Neural progenitor cell (in vitro differentiated cells): ENCODE data around the gene MEX3D. TPM values are rescaled to one million over a fixed set of nuclear protein-coding genes. Genes with fewer than 3 reads are reported as not detected.

Experiments
- DNase-seq: peaks from one replicate; pipeline ENCODE4 v3.0.0-alpha.2; 2016; ENCODE audit warnings: low spot score
- H2AFZ ChIP-seq: fragments of 200-600 bp; sonication (generic); replicated peaks from 2 replicates; pipeline ENCODE4 v1.6.1; 2016; ENCODE audit warnings: antibody characterized with exemption
- H3F3A ChIP-seq: fragments of 200-600 bp; sonication (generic); 2 replicates; pipeline ENCODE4 v1.6.1; 2016; ENCODE audit warnings: antibody characterized with exemption, low read depth
- H3K27ac ChIP-seq: fragments of 200-600 bp; sonication (generic); 2 replicates; pipeline ENCODE4 v1.5.1; 2016; ENCODE audit warnings: mild to moderate bottlenecking
- H3K27me3 ChIP-seq: fragments of 200-600 bp; sonication (generic); 2 replicates; pipeline ENCODE4 v1.6.1; 2016; ENCODE audit warnings: mild to moderate bottlenecking, moderate library complexity
- H3K36me3 ChIP-seq: fragments of 200-600 bp; sonication (generic); 2 replicates; pipeline ENCODE4 v1.5.1; 2016
- H3K4me1 ChIP-seq: fragments of 200-600 bp; sonication (generic); 2 replicates; pipeline ENCODE4 v1.6.1; 2016; ENCODE audit warnings: mixed run types
- H3K4me2 ChIP-seq: fragments of 200-600 bp; sonication (generic); 2 replicates; pipeline ENCODE4 v1.6.1; 2016
- H3K4me3 ChIP-seq: fragments of 200-600 bp; sonication (generic); 2 replicates; pipeline ENCODE4 v1.5.1; 2016
- H3K79me2 ChIP-seq: fragments of 200-600 bp; sonication (generic); 2 replicates; pipeline ENCODE4 v1.6.1; 2016; ENCODE audit warnings: low read depth
- H3K9ac ChIP-seq: fragments of 200-600 bp; sonication (generic); 2 replicates; pipeline ENCODE4 v1.6.1; 2016
- H3K9me3 ChIP-seq: fragments of 200-600 bp; sonication (generic); 2 replicates; pipeline ENCODE4 v1.5.1; 2016; ENCODE audit warnings: low read depth
- H4K20me1 ChIP-seq: fragments of 200-600 bp; sonication (generic); 2 replicates; pipeline ENCODE4 v1.6.1; 2016; ENCODE audit warnings: low read depth
- H3K27ac Mint-ChIP-seq: 3 replicates; pipeline ENCODE4 v1.8.0; 2021; ENCODE audit warnings: mixed read lengths
- H3K27me3 Mint-ChIP-seq: 2 replicates; pipeline ENCODE4 v1.8.0; 2022; ENCODE audit warnings: low read depth, mild to moderate bottlenecking, inconsistent platforms, moderate library complexity, mixed read lengths; ENCODE audit not compliant: insufficient read depth
- H3K36me3 Mint-ChIP-seq: 3 replicates; pipeline ENCODE4 v1.8.0; 2021; ENCODE audit warnings: mixed read lengths
- H3K4me1 Mint-ChIP-seq: 3 replicates; pipeline ENCODE4 v1.8.0; 2021; ENCODE audit warnings: mixed read lengths
- H3K4me3 Mint-ChIP-seq: 3 replicates; pipeline ENCODE4 v1.8.0; 2021; ENCODE audit warnings: mild to moderate bottlenecking, moderate library complexity, mixed read lengths
- H3K9me3 Mint-ChIP-seq: 3 replicates; pipeline ENCODE4 v1.8.0; 2020; ENCODE audit warnings: mixed read lengths
- CTCF ChIP-seq: fragments of 200-600 bp; sonication (generic); IDR thresholded peaks from 2 replicates; pipeline ENCODE4 v1.5.1; 2017; ENCODE audit warnings: antibody characterized with exemption, mild to moderate bottlenecking
- EZH2 ChIP-seq: fragments of 200-600 bp; sonication (generic); IDR thresholded peaks from 2 replicates; pipeline ENCODE4 v1.6.1; 2017; ENCODE audit warnings: antibody characterized with exemption, mild to moderate bottlenecking, moderate library complexity
- EZH2phosphoT487 ChIP-seq: fragments of 200-600 bp; sonication (generic); IDR thresholded peaks from 2 replicates; pipeline ENCODE4 v1.6.1; 2017; ENCODE audit warnings: antibody characterized with exemption
- small RNA-seq: library from RNA; depleted of rRNA; stranded (forward); fragments of <200 nt; gene quantifications from one replicate; pipeline ENCODE3, GENCODE V24; 2015
- total RNA-seq: library from RNA; depleted of rRNA; stranded (reverse); fragments of >200 nt; gene quantifications from 2 replicates; pipeline ENCODE4 v1.2.3, GENCODE V29; 2015; ENCODE audit warnings: low replicate concordance

The MEX3D gene
- total RNA-seq, 1 donor from 2014 or later = 15.9 TPM

- Mint-ChIP-seq H3K9me3 (peaks cover 9% of the 10 kb centered on the region), H3K4me1 (peaks cover 25% of the 10 kb centered on the region), H3K27ac (no peak overlapping the region), H3K27me3 (peaks cover 11% of the 10 kb centered on the region), H3K36me3 (no peaks in the 10 kb centered on the region), H3K4me3 (no peak overlapping the region)
- TF ChIP-seq EZH2phosphoT487 (no peak), CTCF (no peak), EZH2 (no peak)
- Histone ChIP-seq H3F3A (peaks cover 31% of the 10 kb centered on the region), H3K27me3 (peaks cover 44% of the 10 kb centered on the region), H3K4me2 (no peak overlapping the region), H3K79me2 (no peaks in the 10 kb centered on the region), H3K9me3 (peaks cover 3% of the 10 kb centered on the region), H3K27ac (no peak overlapping the region), H3K4me3 (no peak overlapping the region), H3K4me1 (peaks cover 4% of the 10 kb centered on the region), H3K36me3 (no peaks in the 10 kb centered on the region), H3K9ac (no peak overlapping the region), H4K20me1 (no peaks in the 10 kb centered on the region), H2AFZ (no peak overlapping the region)
- DNase-seq = no peak
These were observed 63.1 kb downstream of the MEX3D start for GRCh38 chr19:1505012-1505411.

Small RNA genes within 50 kb of the gene (small RNA-seq; reads per million reads assigned to genes)
- gene AC005943.2 (not detected), gene RN7SL477P (not detected), gene RNU6-1223P (not detected)

Other genes starting within 250 kb of the MEX3D start
- gene NDUFS7, start 184.4 kb downstream of the MEX3D start, total RNA-seq = 15.4 and 69.3 TPM in 2 replicates
- gene GAMT, start 166.8 kb downstream of the MEX3D start, total RNA-seq = 13.8 and 53.7 TPM in 2 replicates
- gene DAZAP1, start 160.7 kb downstream of the MEX3D start, total RNA-seq = 107 and 121 TPM in 2 replicates
- 1,918 and 2,648 TPM in 2 replicates for gene RPS15, start 129.9 kb downstream of the MEX3D start, total RNA-seq
- gene APC2, start 118.2 kb downstream of the MEX3D start, total RNA-seq = 1.3 and 12.2 TPM in 2 replicates
- gene C19orf25, start 89.1 kb downstream of the MEX3D start, total RNA-seq = 14.4 and 40.4 TPM in 2 replicates
- 3.6 and 12.5 TPM in 2 replicates for gene PCSK4, start 78.0 kb downstream of the MEX3D start, total RNA-seq
- 4.8 and 13.0 TPM in 2 replicates for gene REEP6, start 77.1 kb downstream of the MEX3D start, total RNA-seq
- 0.12 and 0.13 TPM in 2 replicates for gene ADAMTSL5, start 55.3 kb downstream of the MEX3D start, total RNA-seq
- 0.81 TPM in 1 of 2 replicates, not detected in the other for gene PLK5, start 44.2 kb downstream of the MEX3D start, total RNA-seq
- 34.2 and 117 TPM in 2 replicates for gene MBD3, start 24.5 kb upstream of the MEX3D start, total RNA-seq
- 37.4 and 51.4 TPM in 2 replicates for gene UQCR11, start 37.1 kb upstream of the MEX3D start, total RNA-seq
- gene TCF3, start 84.3 kb upstream of the MEX3D start, total RNA-seq = 131 and 332 TPM in 2 replicates
- 0.09 TPM in 1 of 2 replicates, not detected in the other for gene ONECUT3, start 185.2 kb upstream of the MEX3D start, total RNA-seq
- gene ATP8B3, start 244.0 kb upstream of the MEX3D start, total RNA-seq = 0.06 and 1.5 TPM in 2 replicates